GM23338 (cell line): Measurements from ENCODE around the gene ANKRD65. TPM values are rescaled to one million over a fixed set of nuclear protein-coding genes. Genes with fewer than 3 reads are reported as not detected.

Source experiments
- ATAC-seq: fragments of 200-7000 bp; cut with Tn5 transposase; 3 replicates; pipeline ENCODE4 v1.9.1; 2020
- DNase-seq: peaks from one replicate; pipeline ENCODE4 v3.0.0-alpha.2; 2015; ENCODE audit warnings: low spot score
- H2AFZ ChIP-seq: fragments of 200-600 bp; sonication (generic); 2 replicates; pipeline ENCODE4 v1.8.0; 2016; ENCODE audit warnings: antibody characterized with exemption, mild to moderate bottlenecking, moderate library complexity
- H3F3A ChIP-seq: fragments of 200-600 bp; sonication (generic); replicated peaks from 2 replicates; pipeline ENCODE4 v1.8.0; 2017; ENCODE audit warnings: antibody characterized with exemption, mixed run types, low read depth
- H3K27ac ChIP-seq: fragments of 200-600 bp; sonication (generic); 2 replicates; pipeline ENCODE4 v1.6.1; 2016; ENCODE audit warnings: low read depth
- H3K27me3 ChIP-seq: fragments of 200-600 bp; sonication (generic); 2 replicates; pipeline ENCODE4 v1.8.0; 2016; ENCODE audit warnings: mild to moderate bottlenecking, mixed run types, moderate library complexity; ENCODE audit not compliant: insufficient read depth
- H3K36me3 ChIP-seq: fragments of 200-600 bp; sonication (generic); 2 replicates; pipeline ENCODE4 v1.8.0; 2016; ENCODE audit warnings: mild to moderate bottlenecking; ENCODE audit not compliant: insufficient read depth
- H3K4me1 ChIP-seq: fragments of 200-600 bp; sonication (generic); 2 replicates; pipeline ENCODE4 v1.8.0; 2016; ENCODE audit warnings: mild to moderate bottlenecking, moderate library complexity; ENCODE audit not compliant: insufficient read depth
- H3K4me2 ChIP-seq: fragments of 200-600 bp; sonication (generic); 2 replicates; pipeline ENCODE4 v1.7.1; 2017; ENCODE audit warnings: mixed run types
- H3K4me3 ChIP-seq: fragments of 200-600 bp; sonication (generic); 2 replicates; pipeline ENCODE4 v1.6.1; 2016; ENCODE audit warnings: mixed run types
- H3K79me2 ChIP-seq: fragments of 200-600 bp; sonication (generic); replicated peaks from 2 replicates; pipeline ENCODE4 v1.8.0; 2017; ENCODE audit warnings: mild to moderate bottlenecking; ENCODE audit not compliant: insufficient read depth
- H3K9me2 ChIP-seq: fragments of 200-600 bp; sonication (generic); 2 replicates; pipeline ENCODE4 v1.8.0; 2017; ENCODE audit not compliant: insufficient read depth
- H4K20me1 ChIP-seq: fragments of 200-600 bp; sonication (generic); replicated peaks from 2 replicates; pipeline ENCODE4 v1.8.0; 2017; ENCODE audit warnings: mild to moderate bottlenecking; ENCODE audit not compliant: insufficient read depth
- H3K27ac Mint-ChIP-seq: 2 replicates; pipeline ENCODE4 v1.8.0; 2020; ENCODE audit warnings: inconsistent platforms, mild to moderate bottlenecking, moderate library complexity, mixed read lengths
- H3K27me3 Mint-ChIP-seq: 3 replicates; pipeline ENCODE4 v1.8.0; 2022; ENCODE audit warnings: low read depth, mild to moderate bottlenecking, moderate library complexity, mixed read lengths, inconsistent platforms; ENCODE audit not compliant: insufficient read depth, poor library complexity
- H3K36me3 Mint-ChIP-seq: 3 replicates; pipeline ENCODE4 v1.8.0; 2021; ENCODE audit warnings: low read depth, mild to moderate bottlenecking, inconsistent platforms, moderate library complexity, mixed read lengths
- H3K4me1 Mint-ChIP-seq: 3 replicates; pipeline ENCODE4 v1.8.0; 2020; ENCODE audit warnings: mild to moderate bottlenecking, inconsistent platforms, mixed read lengths
- H3K4me3 Mint-ChIP-seq: 3 replicates; pipeline ENCODE4 v1.8.0; 2021; ENCODE audit warnings: moderate library complexity, mild to moderate bottlenecking, inconsistent platforms, mixed read lengths
- H3K9me3 Mint-ChIP-seq: 3 replicates; pipeline ENCODE4 v1.8.0; 2020; ENCODE audit warnings: moderate library complexity, mild to moderate bottlenecking, inconsistent platforms, mixed read lengths
- CREB1 ChIP-seq: fragments of 250-450 bp; sonication (Bioruptor Pico); IDR thresholded peaks from 2 replicates; pipeline ENCODE4 v1.5.0; 2020; ENCODE audit warnings: low read depth, mild to moderate bottlenecking, moderate library complexity
- CTCF ChIP-seq, 2 experiments: fragments of 200-600 bp in 1 of 2; sonication (generic) in 1 of 2; conservative IDR thresholded peaks; 2 replicates each; pipeline versions ENCODE4 v1.5.1 to v1.6.1; 2016 to 2017; ENCODE audit warnings: antibody characterized with exemption in 2 of 2, low read depth in 2 of 2, mild to moderate bottlenecking in 2 of 2, moderate library complexity in 1 of 2
- EZH2 ChIP-seq: fragments of 200-600 bp; sonication (generic); IDR thresholded peaks from one replicate; pipeline ENCODE4 v1.8.0; 2017; ENCODE audit warnings: antibody characterized with exemption, mild to moderate bottlenecking, low read depth; ENCODE audit not compliant: unreplicated experiment
- EZH2phosphoT487 ChIP-seq: fragments of 200-600 bp; sonication (generic); IDR thresholded peaks from one replicate; pipeline ENCODE4 v1.8.1; 2018; ENCODE audit warnings: antibody characterized with exemption; ENCODE audit not compliant: unreplicated experiment
- JUNB ChIP-seq: IDR thresholded peaks from one replicate; pipeline ENCODE4 v1.6.1; 2016; ENCODE audit warnings: antibody characterized with exemption; ENCODE audit not compliant: unreplicated experiment
- NANOG ChIP-seq: IDR thresholded peaks from 2 replicates; pipeline ENCODE4 v1.6.1; 2016; ENCODE audit warnings: antibody characterized with exemption, borderline replicate concordance
- POLR2AphosphoS5 ChIP-seq: IDR thresholded peaks from 2 replicates; pipeline ENCODE4 v1.6.1; 2016; ENCODE audit warnings: antibody characterized with exemption, low read depth
- STAT1 ChIP-seq: IDR thresholded peaks from one replicate; pipeline ENCODE4 v1.6.1; 2016; ENCODE audit warnings: antibody characterized with exemption; ENCODE audit not compliant: unreplicated experiment
- ZNF114 ChIP-seq: fragments of 250-450 bp; sonication (Bioruptor Pico); IDR thresholded peaks from 2 replicates; pipeline ENCODE4 v1.5.0; 2020; ENCODE audit warnings: mild to moderate bottlenecking, moderate library complexity
- ZNF331 ChIP-seq: fragments of 250-450 bp; sonication (Bioruptor Pico); IDR thresholded peaks from 2 replicates; pipeline ENCODE4 v1.5.0; 2020; ENCODE audit warnings: low read depth, mild to moderate bottlenecking, moderate library complexity
- ZNF462 ChIP-seq: fragments of 250-450 bp; sonication (Bioruptor Pico); IDR thresholded peaks from 2 replicates; pipeline ENCODE4 v1.5.0; 2020; ENCODE audit warnings: mild to moderate bottlenecking, moderate library complexity
- polyA plus RNA-seq: library from polyadenylated mRNA; unstranded; fragments of >200 nt; fragmentation: Nextera tagmentation; extraction: Ambion mirVana; gene quantifications from 2 replicates; pipeline ENCODE4 v1.2.1, GENCODE V29; 2016
- total RNA-seq: library from RNA; depleted of rRNA; stranded (reverse); fragments of >200 nt; shearing (Covaris generic); gene quantifications from 2 replicates; pipeline ENCODE4 v1.2.3, GENCODE V29; 2014
- TF ChIP-seq, protein P1 (sequence below): IDR thresholded peaks from one replicate; pipeline ENCODE4 v1.6.1; 2018; ENCODE audit warnings: antibody characterized with exemption; ENCODE audit not compliant: unreplicated experiment
- TF ChIP-seq, protein P2 (sequence below): IDR thresholded peaks from 2 replicates; pipeline ENCODE4 v1.6.1; 2016; ENCODE audit warnings: antibody characterized with exemption

ANKRD65 gene
- total and polyA plus RNA-seq, 2 experiments from 2014 or later: 1.6 to 1.7 TPM

- Histone ChIP-seq H3K36me3 (no peaks in the 10 kb centered on the region), H4K20me1 (no peaks in the 10 kb centered on the region), H3K27ac (0 out of 2 replicates have a peak overlapping the region, but pooled peaks have one; percentile 32), H3K79me2 (no peaks in the 10 kb centered on the region), H3K4me3 (peak overlapping the region; percentile 46; the same call in 1 of the 2 replicates), H3K9me2 (no peaks in the 10 kb centered on the region), H3K4me2 (no peak overlapping the region), H3F3A (peaks cover 30% of the 10 kb centered on the region), H3K27me3 (no peaks in the 10 kb centered on the region), H3K4me1 (peaks cover 37% of the 10 kb centered on the region), H2AFZ (no peak overlapping the region)
- Mint-ChIP-seq H3K36me3 (peaks cover 4% of the 10 kb centered on the region; the same call in 2 of the 3 replicates), H3K27ac (no peak overlapping the region), H3K9me3 (peaks cover 10% of the 10 kb centered on the region), H3K4me1 (peaks cover 38% of the 10 kb centered on the region), H3K4me3 (no peak overlapping the region; the same call in 2 of the 3 replicates), H3K27me3 (peaks cover 25% of the 10 kb centered on the region)
- ATAC-seq: no peak; the same call in 2 of the 3 replicates
- TF ChIP-seq ZNF331 (CRISPR knock-in tag) (no peak), ZNF114 (CRISPR knock-in tag) (no peak), JUNB (no peak), NANOG (no peak), EZH2phosphoT487 (no peak), EZH2 (no peak), CREB1 (CRISPR knock-in tag) (no peak), CTCF (conservative IDR thresholded peaks at IDR 0.05; ENCODE audit: low read depth in 2 of 2) (no peak), STAT1 (no peak), ZNF462 (no peak), POLR2AphosphoS5 (no peak)
- TF ChIP-seq, protein P1, sequence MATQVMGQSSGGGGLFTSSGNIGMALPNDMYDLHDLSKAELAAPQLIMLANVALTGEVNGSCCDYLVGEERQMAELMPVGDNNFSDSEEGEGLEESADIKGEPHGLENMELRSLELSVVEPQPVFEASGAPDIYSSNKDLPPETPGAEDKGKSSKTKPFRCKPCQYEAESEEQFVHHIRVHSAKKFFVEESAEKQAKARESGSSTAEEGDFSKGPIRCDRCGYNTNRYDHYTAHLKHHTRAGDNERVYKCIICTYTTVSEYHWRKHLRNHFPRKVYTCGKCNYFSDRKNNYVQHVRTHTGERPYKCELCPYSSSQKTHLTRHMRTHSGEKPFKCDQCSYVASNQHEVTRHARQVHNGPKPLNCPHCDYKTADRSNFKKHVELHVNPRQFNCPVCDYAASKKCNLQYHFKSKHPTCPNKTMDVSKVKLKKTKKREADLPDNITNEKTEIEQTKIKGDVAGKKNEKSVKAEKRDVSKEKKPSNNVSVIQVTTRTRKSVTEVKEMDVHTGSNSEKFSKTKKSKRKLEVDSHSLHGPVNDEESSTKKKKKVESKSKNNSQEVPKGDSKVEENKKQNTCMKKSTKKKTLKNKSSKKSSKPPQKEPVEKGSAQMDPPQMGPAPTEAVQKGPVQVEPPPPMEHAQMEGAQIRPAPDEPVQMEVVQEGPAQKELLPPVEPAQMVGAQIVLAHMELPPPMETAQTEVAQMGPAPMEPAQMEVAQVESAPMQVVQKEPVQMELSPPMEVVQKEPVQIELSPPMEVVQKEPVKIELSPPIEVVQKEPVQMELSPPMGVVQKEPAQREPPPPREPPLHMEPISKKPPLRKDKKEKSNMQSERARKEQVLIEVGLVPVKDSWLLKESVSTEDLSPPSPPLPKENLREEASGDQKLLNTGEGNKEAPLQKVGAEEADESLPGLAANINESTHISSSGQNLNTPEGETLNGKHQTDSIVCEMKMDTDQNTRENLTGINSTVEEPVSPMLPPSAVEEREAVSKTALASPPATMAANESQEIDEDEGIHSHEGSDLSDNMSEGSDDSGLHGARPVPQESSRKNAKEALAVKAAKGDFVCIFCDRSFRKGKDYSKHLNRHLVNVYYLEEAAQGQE: no peak
- TF ChIP-seq, protein P2, sequence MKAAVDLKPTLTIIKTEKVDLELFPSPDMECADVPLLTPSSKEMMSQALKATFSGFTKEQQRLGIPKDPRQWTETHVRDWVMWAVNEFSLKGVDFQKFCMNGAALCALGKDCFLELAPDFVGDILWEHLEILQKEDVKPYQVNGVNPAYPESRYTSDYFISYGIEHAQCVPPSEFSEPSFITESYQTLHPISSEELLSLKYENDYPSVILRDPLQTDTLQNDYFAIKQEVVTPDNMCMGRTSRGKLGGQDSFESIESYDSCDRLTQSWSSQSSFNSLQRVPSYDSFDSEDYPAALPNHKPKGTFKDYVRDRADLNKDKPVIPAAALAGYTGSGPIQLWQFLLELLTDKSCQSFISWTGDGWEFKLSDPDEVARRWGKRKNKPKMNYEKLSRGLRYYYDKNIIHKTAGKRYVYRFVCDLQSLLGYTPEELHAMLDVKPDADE: no peak
- DNase-seq: no peak
These were observed 4.3 kb upstream of the ANKRD65 start for GRCh38 chr1:1425426-1425752.
